AG09319 (cell line): Measurements from ENCODE around the gene ACD.

Experiments used
- DNase-seq: peaks from one replicate; pipeline ENCODE4 v3.0.0-alpha.2; 2010; ENCODE audit warnings: low read depth; ENCODE audit errors: extremely low read depth
- CTCF ChIP-seq: IDR thresholded peaks from 2 replicates; pipeline ENCODE4 v1.5.1; 2011; ENCODE audit warnings: low read depth, mild to moderate bottlenecking, inconsistent platforms, low read length, moderate library complexity

The ACD gene

GRCh38 chr16:67659675-67660563, at the start of gene ACD:
TSS of gene ACD (minus strand) at chr16:67660260. CDS start at chr16:67660220, 40 bp downstream.
- TF ChIP-seq CTCF: no peak; the same call in 1 of the 2 replicates
- DNase-seq: peak; percentile 64

DNA sequence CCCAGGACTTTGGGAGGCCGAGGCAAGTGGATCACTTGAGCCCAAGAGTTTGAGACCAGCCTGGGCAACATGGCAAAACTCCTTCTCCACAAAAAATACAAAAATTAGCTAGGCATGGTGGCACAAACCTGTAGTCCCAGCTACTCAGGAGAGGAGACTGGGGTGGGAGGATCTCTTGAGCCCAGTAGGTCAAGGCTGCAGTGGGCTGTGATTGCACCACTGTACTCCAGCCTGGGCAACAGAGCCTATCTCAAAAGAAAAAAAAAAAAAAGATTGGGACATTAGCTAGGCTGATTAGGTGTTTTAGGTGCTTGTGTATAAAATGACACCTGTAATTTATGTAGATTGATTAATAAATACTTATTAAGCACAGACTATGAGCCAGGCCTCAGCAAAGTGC, 49.0 kb upstream of the ACD start:
- no peak for TF ChIP-seq CTCF
- DNase-seq: no peak

GRCh38 chr16:67708368-67708771, 48.3 kb upstream of the ACD start:
- no peak for TF ChIP-seq CTCF
- DNase-seq: no peak

DNA sequence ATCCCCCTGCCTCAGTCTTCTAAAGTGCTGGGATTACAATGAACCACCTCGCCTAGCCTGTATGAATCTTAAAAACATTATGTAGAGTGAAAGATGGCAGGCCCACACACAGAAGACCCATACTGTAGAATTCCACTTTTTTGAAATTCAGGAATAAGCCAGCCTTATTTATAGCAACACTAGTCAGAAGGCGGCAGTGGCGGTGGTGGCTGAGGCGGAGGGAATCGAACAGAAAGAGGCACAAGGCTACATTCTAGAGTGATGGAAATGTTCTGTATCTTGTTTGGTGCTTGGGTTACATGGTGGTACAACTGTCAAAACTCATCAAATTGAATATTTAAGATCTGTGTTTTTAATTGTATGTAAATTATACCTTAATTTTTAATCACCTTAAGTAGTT, 47.7 kb upstream of the ACD start:
- DNase-seq: no peak
- no peak for TF ChIP-seq CTCF

DNA sequence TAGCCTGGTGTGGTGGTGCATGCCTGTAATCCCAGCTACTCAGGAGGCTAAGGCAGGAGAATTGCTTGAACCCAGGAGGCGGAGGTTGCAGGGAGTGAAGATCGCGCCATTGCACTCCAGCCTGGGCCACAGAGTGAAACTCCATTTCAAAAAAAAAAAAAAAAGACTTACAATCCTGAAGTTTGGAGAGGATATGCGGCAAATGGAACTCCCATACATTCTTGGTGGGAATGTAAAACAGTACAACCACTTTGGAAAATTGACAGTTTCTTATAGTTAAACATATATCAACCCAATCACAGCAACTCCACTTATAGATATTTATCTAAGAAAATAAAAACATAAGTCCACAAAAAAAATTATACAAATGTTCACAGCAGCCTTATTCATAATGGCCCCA, 47.1 kb upstream of the ACD start:
- no peak for TF ChIP-seq CTCF
- no peak for DNase-seq

DNA sequence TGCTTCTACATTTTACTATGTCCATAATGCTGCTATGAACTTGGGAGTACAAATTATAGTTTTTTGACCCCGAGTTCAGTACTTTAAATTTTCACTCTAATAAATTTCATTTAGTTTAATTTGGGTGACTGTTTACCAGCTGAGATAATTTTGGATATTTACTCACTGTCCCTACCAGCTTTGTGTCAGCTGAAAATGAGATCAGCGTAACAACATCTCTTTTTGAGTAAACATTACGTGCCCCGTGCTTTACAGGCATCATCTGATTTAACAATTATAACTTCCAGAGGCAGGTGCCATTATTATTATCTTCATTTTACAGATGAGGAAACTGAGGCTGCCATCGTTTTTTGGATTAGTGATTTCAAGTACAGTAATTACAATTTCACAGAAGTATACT, 44.0 kb upstream of the ACD start:
- TF ChIP-seq CTCF: no peak
- DNase-seq: no peak

GRCh38 chr16:67703626-67704025, 43.6 kb upstream of the ACD start:
- no peak for DNase-seq
- no peak for TF ChIP-seq CTCF
